ENCODE data around the gene KRTAP10-4. TPM values are rescaled to one million over a fixed set of nuclear protein-coding genes. Genes with fewer than 3 reads are reported as not detected.

The KRTAP10-4 gene
- total RNA-seq, 1 donor from 2014 or later: not detected

DNA sequence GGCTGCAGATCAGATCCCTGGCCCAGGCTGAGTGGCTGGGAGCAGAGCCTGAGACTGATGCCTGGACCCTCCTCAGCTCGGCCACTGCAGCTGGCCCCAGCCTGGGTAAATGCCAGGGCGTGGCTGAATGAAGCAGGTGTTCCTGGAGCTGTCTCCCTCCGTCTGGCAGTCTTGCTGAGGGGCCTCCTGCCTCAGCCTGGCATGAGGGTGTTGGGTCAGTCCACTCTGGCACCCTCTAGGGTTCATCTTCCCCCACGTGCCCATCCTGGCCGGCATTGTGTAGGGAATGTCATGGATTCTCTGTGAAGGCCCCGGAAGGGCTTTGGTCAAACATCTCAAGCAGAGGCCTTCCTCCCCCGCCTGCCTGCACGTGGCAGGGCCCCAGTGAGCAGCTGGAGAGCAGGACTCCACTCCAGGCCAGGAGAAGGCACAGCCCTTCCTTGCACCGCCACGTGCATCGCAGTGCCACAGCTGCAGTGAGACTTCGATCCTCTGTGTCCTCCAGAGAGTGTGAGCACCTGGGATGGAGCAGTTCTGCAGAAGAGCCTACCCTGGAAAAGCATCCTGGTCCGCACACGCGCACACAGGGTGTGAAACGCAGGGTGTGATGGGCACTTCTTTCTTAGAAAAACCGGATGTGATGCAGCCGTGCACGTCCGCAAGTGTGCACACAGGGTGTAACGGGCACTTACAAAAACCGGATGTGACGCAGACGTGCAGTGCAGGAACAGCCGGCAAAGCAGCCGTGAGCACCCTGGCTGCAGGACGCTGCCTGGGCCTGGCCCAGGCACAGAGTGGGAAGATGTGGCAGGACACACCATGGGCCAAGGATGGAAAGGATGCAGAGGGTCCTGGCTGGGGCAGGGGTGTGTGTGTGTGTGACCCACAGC lies 4.6 kb upstream of the KRTAP10-4 start:
- H3K27ac ChIP-seq: no peak overlapping the region
- no peaks in the 10 kb centered on the region for H3K9me3 ChIP-seq
- intact Hi-C loops (cut with DNase I): no loop called here
- TF ChIP-seq CTCF (IDR thresholded peaks at IDR 0.05): no peak
- DNase-seq (ENCODE audit: low spot score in 2 of 2): no peak
- H3K4me3 ChIP-seq: no peak overlapping the region
- no peaks in the 10 kb centered on the region for H3K27me3 ChIP-seq
- H3K4me1 ChIP-seq: no peaks in the 10 kb centered on the region
- H3K36me3 ChIP-seq: no peaks in the 10 kb centered on the region

DNA sequence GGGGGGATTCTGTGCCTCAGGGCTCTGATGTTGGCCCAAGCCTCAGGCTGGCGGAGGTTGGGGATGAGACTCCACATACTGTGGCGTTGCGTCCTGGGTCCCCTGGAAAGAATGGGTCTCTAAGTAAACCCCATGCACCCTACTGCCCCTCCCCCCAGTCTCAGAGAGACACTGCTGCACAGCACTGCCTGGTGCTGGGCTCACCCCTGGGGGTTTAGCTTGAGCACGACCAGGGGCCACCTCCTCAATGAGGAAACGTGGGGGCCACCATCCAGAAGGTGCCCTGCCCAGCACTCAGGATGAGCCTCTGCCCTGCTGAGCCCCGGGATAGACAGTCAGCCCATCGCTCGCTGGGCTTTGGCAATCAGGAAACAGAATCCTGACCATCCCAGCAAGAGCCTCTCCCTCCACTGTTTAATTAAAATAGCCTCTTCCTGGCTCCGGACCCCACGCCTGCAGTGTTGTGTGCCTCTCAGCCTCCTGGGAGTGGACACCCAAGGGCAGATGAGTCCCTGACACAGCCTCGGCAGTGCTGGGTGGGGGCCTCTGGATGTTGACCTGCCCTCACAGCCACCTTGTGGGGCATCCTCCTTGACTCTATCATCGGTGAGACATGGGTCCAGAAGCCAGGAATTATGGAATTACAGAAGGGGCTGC lies 3.5 kb upstream of the KRTAP10-4 start:
- Histone ChIP-seq H3K27ac (no peak overlapping the region), H3K4me1 (no peaks in the 10 kb centered on the region), H3K4me3 (no peak overlapping the region), H3K9me3 (no peaks in the 10 kb centered on the region), H3K36me3 (no peaks in the 10 kb centered on the region), H3K27me3 (no peaks in the 10 kb centered on the region)
- TF ChIP-seq CTCF (IDR thresholded peaks at IDR 0.05): no peak
- intact Hi-C loops (cut with DNase I): no loop called here
- DNase-seq (ENCODE audit: low spot score in 2 of 2): no peak

- TF ChIP-seq CTCF (IDR thresholded peaks at IDR 0.05): no peak
- H3K4me1 ChIP-seq: no peaks in the 10 kb centered on the region
- DNase-seq (ENCODE audit: low spot score in 2 of 2): no peak
- H3K27me3 ChIP-seq: no peaks in the 10 kb centered on the region
- no peaks in the 10 kb centered on the region for H3K9me3 ChIP-seq
- H3K27ac ChIP-seq: no peak overlapping the region
- intact Hi-C loops (cut with DNase I): no loop called here
- H3K36me3 ChIP-seq: no peaks in the 10 kb centered on the region
- no peak overlapping the region for H3K4me3 ChIP-seq
Measured at GRCh38 chr21:44571296-44571695, 2.2 kb upstream of the KRTAP10-4 start.

GRCh38 chr21:44571844-44572782 lies 1.4 kb upstream of the KRTAP10-4 start:
- no peaks in the 10 kb centered on the region for H3K27me3 ChIP-seq
- TF ChIP-seq CTCF (IDR thresholded peaks at IDR 0.05): no peak
- DNase-seq (ENCODE audit: low spot score in 2 of 2): no peak
- no peak overlapping the region for H3K4me3 ChIP-seq
- H3K9me3 ChIP-seq: peaks cover under 1 to 6% of the 10 kb centered on the region in 2 donors
- H3K27ac ChIP-seq: no peak overlapping the region
- H3K4me1 ChIP-seq: no peaks in the 10 kb centered on the region
- intact Hi-C loops (cut with DNase I): no loop called here
- H3K36me3 ChIP-seq: no peaks in the 10 kb centered on the region

- Histone ChIP-seq H3K27ac (no peak overlapping the region), H3K27me3 (no peaks in the 10 kb centered on the region), H3K4me3 (no peak overlapping the region), H3K9me3 (peaks cover 4 to 8% of the 10 kb centered on the region in 2 donors), H3K4me1 (no peaks in the 10 kb centered on the region), H3K36me3 (no peaks in the 10 kb centered on the region)
- DNase-seq (ENCODE audit: low spot score in 2 of 2): no peak
- no peak for TF ChIP-seq CTCF (IDR thresholded peaks at IDR 0.05)
- intact Hi-C loops (cut with DNase I): no loop called here
Measured at GRCh38 chr21:44572959-44573583, 458 bp upstream of the KRTAP10-4 start.

Data from ascending aorta (tissue), 2 donors.